ENCODE results near the gene LRMDA.

GRCh38 chr10:75425291-75426079 is 5.9 kb upstream of the LRMDA start:
- no peak for TF ChIP-seq CTCF (IDR thresholded peaks at IDR 0.05; ENCODE audit: low read depth, low read length)
- TF ChIP-seq EZH2phosphoT487 (IDR thresholded peaks at IDR 0.05; ENCODE audit: low read depth): no peak

Data from OCI-LY3 (cell line).